Measurements from ENCODE around the gene P2RY8.

GRCh38 chrX:1493877-1494510, 43.0 kb downstream of the P2RY8 start:
- TF ChIP-seq POLR2A (IDR thresholded peaks at IDR 0.05): no peak
- TF ChIP-seq EP300 (IDR thresholded peaks at IDR 0.05): no peak
- no peak for TF ChIP-seq POLR2AphosphoS5 (IDR thresholded peaks at IDR 0.05)
- TF ChIP-seq CTCF (IDR thresholded peaks at IDR 0.05): no peak

Measured in gastroesophageal sphincter (tissue), 3 donors.